ENCODE measurements around the gene CDA. TPM values are rescaled to one million over a fixed set of nuclear protein-coding genes. Genes with fewer than 3 reads are reported as not detected.

Gene CDA
- total RNA-seq, 1 experiment from 2014 or later: 6.5 TPM

GRCh38 chr1:20611652-20612051 lies 22.8 kb downstream of the CDA start:
- no peaks in the 10 kb centered on the region for H3K23me2 ChIP-seq (ENCODE audit: insufficient read length, low read depth, low read length, poor library complexity, severe bottlenecking)
- H2AFZ ChIP-seq (ENCODE audit: low read length): no peak overlapping the region
- H3K4ac ChIP-seq (ENCODE audit: low read depth, low read length): no peak overlapping the region
- no peaks in the 10 kb centered on the region for H3K9me3 ChIP-seq (ENCODE audit: control insufficient read depth, low read depth, low read length)
- H3K36me3 Mint-ChIP-seq (ENCODE audit: insufficient read depth in 1 of 3, low read depth in 3 of 3): no peaks in the 10 kb centered on the region
- H4K8ac ChIP-seq (replicated peaks; ENCODE audit: insufficient read length, low read depth, low read length): no peak overlapping the region
- H3K27ac ChIP-seq (ENCODE audit: insufficient read length, low read depth, low read length): no peak overlapping the region
- peaks cover 5% of the 10 kb centered on the region; the same call in 1 of the 2 replicates for H3K4me1 ChIP-seq (ENCODE audit: insufficient read depth, low read length)
- no peak overlapping the region for H3K4me3 Mint-ChIP-seq
- no peak overlapping the region for H4K5ac ChIP-seq (ENCODE audit: insufficient read length, low read depth, low read length)
- no peak overlapping the region for H3T11ph ChIP-seq (ENCODE audit: low read length)
- H2BK20ac ChIP-seq (ENCODE audit: low read depth, low read length, poor library complexity, severe bottlenecking): no peak overlapping the region
- no peaks in the 10 kb centered on the region for H3K79me2 ChIP-seq (ENCODE audit: insufficient read depth, low read length)
- no peak for DNase-seq
- H3K4me2 ChIP-seq (ENCODE audit: insufficient read depth, insufficient read length, low read length): no peak overlapping the region
- H3K9ac ChIP-seq (ENCODE audit: extremely low read depth, insufficient read length, low read length): no peak overlapping the region
- H3K27me3 Mint-ChIP-seq (ENCODE audit: low read depth): peaks cover 2% of the 10 kb centered on the region; the same call in 1 of the 2 replicates
- no peak overlapping the region for H3K18ac ChIP-seq (ENCODE audit: insufficient read length, low read depth, low read length)
- no peaks in the 10 kb centered on the region for H3K79me1 ChIP-seq (ENCODE audit: insufficient read depth, low read depth, low read length, poor library complexity, severe bottlenecking)
- H2BK5ac ChIP-seq (ENCODE audit: insufficient read length, low read length): no peak overlapping the region
- H2AK5ac ChIP-seq (ENCODE audit: insufficient read length, low read length): no peak overlapping the region
- no peak overlapping the region for H3K56ac ChIP-seq (ENCODE audit: insufficient read length, low read depth, low read length)
- WGBS (ENCODE audit: extremely low coverage, insufficient read length, low lambda C conversion rate): no CpG with 5 or more reads among the region's 5 CpGs
- H2BK120ac ChIP-seq (ENCODE audit: low read depth, low read length, poor library complexity, severe bottlenecking): no peak overlapping the region
- no peak overlapping the region for H2BK12ac ChIP-seq (ENCODE audit: insufficient read length, low read depth, low read length)
- no peak overlapping the region for H2BK15ac ChIP-seq (ENCODE audit: low read depth, low read length)
- TF ChIP-seq CTCF (conservative IDR thresholded peaks at IDR 0.05): no peak
- no peak overlapping the region for H3K14ac ChIP-seq (ENCODE audit: insufficient read depth, low read length)
- H3K27ac Mint-ChIP-seq: no peak overlapping the region
- H3K9me3 Mint-ChIP-seq: no peaks in the 10 kb centered on the region
- H4K20me1 ChIP-seq (ENCODE audit: control insufficient read depth, insufficient read depth, insufficient read length): no peaks in the 10 kb centered on the region
- no peaks in the 10 kb centered on the region for H3K27me3 ChIP-seq (ENCODE audit: insufficient read depth, low read length)
- no peak overlapping the region for H4K91ac ChIP-seq (ENCODE audit: insufficient read length, low read depth, low read length)
- no peak overlapping the region for H3K23ac ChIP-seq (ENCODE audit: insufficient read length, low read depth, low read length)
- H3K4me1 Mint-ChIP-seq: peaks cover 35 to 43% of the 10 kb centered on the region in 2 experiments

All from H9 (cell line).